ENCODE measurements around the gene TPP1. TPM values are rescaled to one million over a fixed set of nuclear protein-coding genes. Genes with fewer than 3 reads are reported as not detected.

Gene TPP1
- total and polyA plus RNA-seq, 9 of the 15 experiments (the other 6 are each of a cell fraction or from before 2014, with no cell fraction given): 7.5 to 75.8 (median 15.7) TPM

- TF ChIP-seq FOXM1 (IDR thresholded peaks at IDR 0.05; ENCODE audit: low read depth) (0 out of 2 replicates have a peak, but pooled peaks have one; percentile 30), FOXM1 (CRISPR knock-in tag; IDR thresholded peaks at IDR 0.05; ENCODE audit: low read depth) (no peak), TAL1 (IDR thresholded peaks at IDR 0.05) (0 out of 2 replicates have a peak, but pooled peaks have one; percentile 2), JUND (IDR thresholded peaks at IDR 0.05; ENCODE audit: borderline replicate concordance, low read depth, low read length) (peak; percentile 93), JUND (tag; IDR thresholded peaks at IDR 0.05; ENCODE audit: borderline replicate concordance, low read depth, low read length) (peak; percentile 85; the same call in 2 of the 3 replicates), TAF1 (IDR thresholded peaks at IDR 0.05; ENCODE audit: control insufficient read depth, extremely low read depth, insufficient read depth, low read length, severe bottlenecking) (peak; percentile 93), ATF1 (CRISPR knock-in tag; IDR thresholded peaks at IDR 0.05) (peak; percentile 72), ATF1 (tag; IDR thresholded peaks at IDR 0.05) (peak; percentile 96), ARID3B (CRISPR knock-in tag; IDR thresholded peaks at IDR 0.05; ENCODE audit: borderline replicate concordance) (no peak), PRPF4 (IDR thresholded peaks at IDR 0.05; ENCODE audit: insufficient read depth, low read depth, low read length, poor library complexity, severe bottlenecking) (no peak), HSF4 (CRISPR knock-in tag; IDR thresholded peaks at IDR 0.05; ENCODE audit: borderline replicate concordance) (no peak), TEAD1 (CRISPR knock-in tag; IDR thresholded peaks at IDR 0.05) (peak; percentile 82 to 88; a peak in 3 of 4 replicates), ZBTB11 (CRISPR knock-in tag; IDR thresholded peaks at IDR 0.05) (peak in 2 of 3 experiments; percentile 65 to 93; a peak in 4 of 6 replicates), ZNF507 (tag; conservative IDR thresholded peaks at IDR 0.05) (no peak), CHD2 (IDR thresholded peaks at IDR 0.05; ENCODE audit: low read depth, low read length) (no peak), YBX1 (IDR thresholded peaks at IDR 0.05) (no peak), TCF15 (CRISPR knock-in tag; IDR thresholded peaks at IDR 0.05) (no peak), CBFB (CRISPR knock-in tag; IDR thresholded peaks at IDR 0.05) (peak; percentile 63; the same call in 1 of the 2 replicates), HINFP (tag; conservative IDR thresholded peaks at IDR 0.05; ENCODE audit: low read depth) (no peak), ZNF766 (CRISPR knock-in tag; conservative IDR thresholded peaks at IDR 0.05) (no peak)
Measured at GRCh38 chr11:6612213-6613041, 6.8 kb downstream of the TPP1 start, which contains the start of gene TAF10 (continued).

Measured in K562 (cell line).